H9 (cell line): ENCODE measurements around the gene HUS1. TPM values are rescaled to one million over a fixed set of nuclear protein-coding genes. Genes with fewer than 3 reads are reported as not detected.

ENCODE experiments used
- DNase-seq: peaks from one replicate; pipeline ENCODE4 v3.0.0-alpha.2; 2017
- H2AFZ ChIP-seq: one replicate; pipeline ENCODE4 v1.6.1; 2013; ENCODE audit warnings: mild to moderate bottlenecking, low read length, control low read depth, moderate library complexity
- H2AK5ac ChIP-seq: 2 replicates; pipeline ENCODE4 v1.6.1; 2013; ENCODE audit warnings: low read length, control low read depth, mixed read lengths; ENCODE audit not compliant: insufficient read length
- H2BK120ac ChIP-seq: one replicate; pipeline ENCODE4 v1.6.1; 2013; ENCODE audit warnings: low read depth, mild to moderate bottlenecking, low read length, control low read depth, inconsistent platforms; ENCODE audit not compliant: poor library complexity, severe bottlenecking
- H2BK12ac ChIP-seq: 2 replicates; pipeline ENCODE4 v1.6.1; 2013; ENCODE audit warnings: low read length, control low read depth, mixed read lengths, low read depth; ENCODE audit not compliant: insufficient read length
- H2BK15ac ChIP-seq: 2 replicates; pipeline ENCODE4 v1.6.1; 2013; ENCODE audit warnings: low read depth, low read length, control low read depth
- H2BK20ac ChIP-seq: one replicate; pipeline ENCODE4 v1.6.1; 2013; ENCODE audit warnings: low read depth, mild to moderate bottlenecking, low read length, control low read depth, inconsistent platforms; ENCODE audit not compliant: poor library complexity, severe bottlenecking
- H2BK5ac ChIP-seq: 2 replicates; pipeline ENCODE4 v1.6.1; 2013; ENCODE audit warnings: low read length, control low read depth, mixed read lengths; ENCODE audit not compliant: insufficient read length
- H3K14ac ChIP-seq: 2 replicates; pipeline ENCODE4 v1.6.1; 2013; ENCODE audit warnings: low read length, control low read depth; ENCODE audit not compliant: insufficient read depth
- H3K18ac ChIP-seq: 2 replicates; pipeline ENCODE4 v1.6.1; 2013; ENCODE audit warnings: low read depth, mild to moderate bottlenecking, mixed read lengths, low read length, control low read depth; ENCODE audit not compliant: insufficient read length
- H3K23ac ChIP-seq: 2 replicates; pipeline ENCODE4 v1.6.1; 2013; ENCODE audit warnings: low read length, control low read depth, mixed read lengths, low read depth; ENCODE audit not compliant: insufficient read length
- H3K23me2 ChIP-seq: 2 replicates; pipeline ENCODE4 v1.6.1; 2013; ENCODE audit warnings: low read depth, mild to moderate bottlenecking, mixed read lengths, low read length, control low read depth; ENCODE audit not compliant: insufficient read length, poor library complexity, severe bottlenecking
- H3K27ac ChIP-seq: 2 replicates; pipeline ENCODE4 v1.5.1; 2013; ENCODE audit warnings: low read length, control low read depth, mixed read lengths, low read depth; ENCODE audit not compliant: insufficient read length
- H3K27me3 ChIP-seq: 2 replicates; pipeline ENCODE4 v1.6.1; 2013; ENCODE audit warnings: low read length, control low read depth, inconsistent platforms; ENCODE audit not compliant: insufficient read depth
- H3K4ac ChIP-seq: 2 replicates; pipeline ENCODE4 v1.6.1; 2013; ENCODE audit warnings: low read depth, mild to moderate bottlenecking, control low read depth, inconsistent platforms, low read length, moderate library complexity
- H3K4me1 ChIP-seq: 2 replicates; pipeline ENCODE4 v1.6.1; 2013; ENCODE audit warnings: low read length, control low read depth, inconsistent platforms; ENCODE audit not compliant: insufficient read depth
- H3K4me2 ChIP-seq: 2 replicates; pipeline ENCODE4 v1.6.1; 2013; ENCODE audit warnings: low read length, control low read depth, mixed read lengths; ENCODE audit not compliant: insufficient read length, insufficient read depth
- H3K56ac ChIP-seq: 2 replicates; pipeline ENCODE4 v1.6.1; 2013; ENCODE audit warnings: low read depth, mild to moderate bottlenecking, mixed read lengths, low read length, control low read depth; ENCODE audit not compliant: insufficient read length
- H3K79me1 ChIP-seq: 2 replicates; pipeline ENCODE4 v1.6.1; 2013; ENCODE audit warnings: low read depth, mild to moderate bottlenecking, moderate library complexity, low read length, control low read depth, inconsistent platforms; ENCODE audit not compliant: insufficient read depth, poor library complexity, severe bottlenecking
- H3K79me2 ChIP-seq: 2 replicates; pipeline ENCODE4 v1.6.1; 2013; ENCODE audit warnings: low read length, control low read depth, inconsistent platforms; ENCODE audit not compliant: insufficient read depth
- H3K9ac ChIP-seq: 2 replicates; pipeline ENCODE4 v1.6.1; 2013; ENCODE audit warnings: low read length, control low read depth, mixed read lengths; ENCODE audit not compliant: insufficient read length; ENCODE audit errors: extremely low read depth
- H3K9me3 ChIP-seq: one replicate; pipeline ENCODE4 v1.6.1; 2013; ENCODE audit warnings: low read depth, low read length, inconsistent platforms; ENCODE audit not compliant: control insufficient read depth
- H3T11ph ChIP-seq: one replicate; pipeline ENCODE4 v1.6.1; 2013; ENCODE audit warnings: mild to moderate bottlenecking, low read length, control low read depth, inconsistent platforms
- H4K20me1 ChIP-seq: one replicate; pipeline ENCODE4 v1.6.1; 2013; ENCODE audit not compliant: control insufficient read depth, insufficient read length, insufficient read depth
- H4K5ac ChIP-seq: 2 replicates; pipeline ENCODE4 v1.6.1; 2013; ENCODE audit warnings: low read depth, mild to moderate bottlenecking, mixed read lengths, low read length, control low read depth; ENCODE audit not compliant: insufficient read length
- H4K8ac ChIP-seq: replicated peaks from 2 replicates; pipeline ENCODE4 v1.6.1; 2013; ENCODE audit warnings: low read length, control low read depth, mixed read lengths, low read depth; ENCODE audit not compliant: insufficient read length
- H4K91ac ChIP-seq: 2 replicates; pipeline ENCODE4 v1.6.1; 2013; ENCODE audit warnings: low read depth, mild to moderate bottlenecking, moderate library complexity, mixed read lengths, low read length, control low read depth; ENCODE audit not compliant: insufficient read length
- H3K27ac Mint-ChIP-seq, 3 experiments: 2 replicates in 2 of 3; 3 replicates in 1 of 3; pipeline ENCODE4 v1.8.0; 2020 to 2021; ENCODE audit warnings: mixed read lengths in 3 of 3, mild to moderate bottlenecking in 1 of 3, moderate library complexity in 1 of 3
- H3K27me3 Mint-ChIP-seq: 2 replicates; pipeline ENCODE4 v1.8.0; 2021; ENCODE audit warnings: low read depth, mild to moderate bottlenecking, moderate library complexity, mixed read lengths
- H3K36me3 Mint-ChIP-seq, 3 experiments: 2 replicates in 2 of 3; 3 replicates in 1 of 3; pipeline ENCODE4 v1.8.0; 2020 to 2021; ENCODE audit warnings: low read depth in 3 of 3, mixed read lengths in 3 of 3; ENCODE audit not compliant: insufficient read depth in 1 of 3
- H3K4me1 Mint-ChIP-seq, 2 experiments: 2 replicates each; pipeline ENCODE4 v1.8.0; 2020; ENCODE audit warnings: mixed read lengths in 2 of 2
- H3K4me3 Mint-ChIP-seq, 2 experiments: 2 replicates in 1 of 2; 3 replicates in 1 of 2; pipeline ENCODE4 v1.8.0; 2020 to 2021; ENCODE audit warnings: mild to moderate bottlenecking in 2 of 2, mixed read lengths in 2 of 2, moderate library complexity in 1 of 2
- H3K9me3 Mint-ChIP-seq, 2 experiments: 2 replicates in 1 of 2; 3 replicates in 1 of 2; pipeline ENCODE4 v1.8.0; 2020; ENCODE audit warnings: mild to moderate bottlenecking in 2 of 2, mixed read lengths in 2 of 2, moderate library complexity in 1 of 2
- CTCF ChIP-seq: fragments of 200-600 bp; sonication (generic); conservative IDR thresholded peaks from 3 replicates; pipeline ENCODE4 v1.8.0; 2021; ENCODE audit warnings: antibody characterized with exemption, mild to moderate bottlenecking
- WGBS: extraction: QIAGEN DNeasy Blood & Tissue Kit; methylation state at CpG from one replicate; pipeline ENCODE4 v1.1.7; 2013; ENCODE audit warnings: missing lambda C conversion rate, low lambda C conversion rate, mixed read lengths; ENCODE audit not compliant: insufficient read length; ENCODE audit errors: extremely low coverage; 5-methylcytosine and 5-hydroxymethylcytosine counted together
- total RNA-seq: library from RNA; stranded (reverse); gene quantifications from 2 replicates; pipeline ENCODE4 v1.2.1, GENCODE V29; 2021

Gene HUS1
- total RNA-seq, 1 experiment from 2014 or later, result 43.1 TPM

GRCh38 chr7:48004638-48005037 lies 25.2 kb upstream of the HUS1 start:
- Histone ChIP-seq H3K4me2 (no peak overlapping the region), H3K23me2 (no peaks in the 10 kb centered on the region), H3K18ac (no peak overlapping the region), H4K91ac (no peak overlapping the region), H2BK12ac (no peak overlapping the region), H3K27ac (no peak overlapping the region), H3K4me1 (no peaks in the 10 kb centered on the region), H4K8ac (no peak overlapping the region), H3K79me1 (no peaks in the 10 kb centered on the region), H2AFZ (peak overlapping the region; percentile 84), H3K56ac (no peak overlapping the region), H2BK120ac (no peak overlapping the region), H2BK5ac (no peak overlapping the region), H3K79me2 (no peaks in the 10 kb centered on the region), H4K5ac (no peak overlapping the region), H3K23ac (no peak overlapping the region), H3K14ac (no peak overlapping the region), H3K9ac (no peak overlapping the region), H4K20me1 (no peaks in the 10 kb centered on the region), H3K9me3 (no peaks in the 10 kb centered on the region), H3T11ph (no peak overlapping the region), H3K27me3 (no peaks in the 10 kb centered on the region), H2BK20ac (no peak overlapping the region), H2BK15ac (no peak overlapping the region), H2AK5ac (no peak overlapping the region), H3K4ac (no peak overlapping the region)
- peaks cover 0 to 5% of the 10 kb centered on the region in 2 experiments; a peak in 2 of 5 replicates for H3K9me3 Mint-ChIP-seq
- WGBS, result no CpG with 5 or more reads among the region's 5 CpGs
- TF ChIP-seq CTCF, result no peak
- no peaks in the 10 kb centered on the region for H3K27me3 Mint-ChIP-seq
- H3K4me3 Mint-ChIP-seq, result no peak overlapping the region
- peaks cover 11 to 12% of the 10 kb centered on the region in 2 experiments for H3K4me1 Mint-ChIP-seq
- no peak for DNase-seq
- peak overlapping the region in 1 of 3 experiments; percentile 31; a peak in 2 of 7 replicates for H3K27ac Mint-ChIP-seq
- peaks cover 0 to 5% (median 0%) of the 10 kb centered on the region in 3 experiments; a peak in 1 of 7 replicates for H3K36me3 Mint-ChIP-seq
